Glomerular visceral epithelial cell (primary cell): ENCODE results near the gene PRKAR1B.

Source experiments
- DNase-seq: peaks from one replicate; pipeline ENCODE4 v3.0.0-alpha.2; 2016; ENCODE audit errors: extremely low spot score

Gene PRKAR1B

DNA sequence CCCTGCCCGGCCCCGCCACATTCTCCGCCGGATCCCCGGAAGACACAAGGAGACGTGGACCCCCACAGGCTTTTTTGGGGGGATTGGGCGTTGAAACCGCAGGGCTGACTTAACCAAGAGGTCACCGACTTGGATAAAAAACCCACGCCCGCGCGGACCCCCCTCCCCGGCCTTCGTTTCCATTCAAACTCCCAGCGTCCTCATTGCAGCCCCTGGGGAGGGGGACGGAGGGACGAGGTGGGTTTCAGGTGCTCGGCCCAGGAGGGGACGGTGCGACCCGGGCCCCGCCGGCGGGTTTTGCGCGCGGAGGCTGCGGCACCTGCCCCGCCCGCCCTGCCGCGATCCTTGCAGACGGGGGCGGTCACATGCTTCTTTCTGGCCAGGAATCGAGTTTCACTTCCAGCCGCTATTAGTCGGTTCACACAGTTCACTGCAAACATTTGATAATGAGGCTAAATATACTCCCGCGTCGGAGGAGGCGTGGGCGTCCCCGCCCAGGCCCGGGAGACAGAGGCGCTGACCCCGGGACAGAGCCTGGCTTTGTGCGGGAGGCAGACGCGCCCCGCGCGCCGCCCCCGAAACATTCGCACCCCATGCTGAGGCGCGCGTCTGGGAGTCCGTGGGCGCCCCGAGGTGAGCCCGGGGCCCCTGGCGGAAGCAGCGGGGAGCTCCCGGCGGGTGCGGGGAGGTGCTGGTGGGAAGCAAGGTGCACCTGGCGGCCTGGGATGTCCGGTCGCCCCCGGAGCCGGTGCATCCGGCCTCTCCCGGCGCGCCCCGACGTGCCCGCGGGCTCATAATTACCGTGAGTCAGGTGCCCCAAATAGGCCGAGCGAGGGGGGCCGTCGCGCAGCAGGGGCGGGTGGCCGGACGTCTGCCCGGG, 204.8 kb downstream of the PRKAR1B start:
- no peak for DNase-seq

DNA sequence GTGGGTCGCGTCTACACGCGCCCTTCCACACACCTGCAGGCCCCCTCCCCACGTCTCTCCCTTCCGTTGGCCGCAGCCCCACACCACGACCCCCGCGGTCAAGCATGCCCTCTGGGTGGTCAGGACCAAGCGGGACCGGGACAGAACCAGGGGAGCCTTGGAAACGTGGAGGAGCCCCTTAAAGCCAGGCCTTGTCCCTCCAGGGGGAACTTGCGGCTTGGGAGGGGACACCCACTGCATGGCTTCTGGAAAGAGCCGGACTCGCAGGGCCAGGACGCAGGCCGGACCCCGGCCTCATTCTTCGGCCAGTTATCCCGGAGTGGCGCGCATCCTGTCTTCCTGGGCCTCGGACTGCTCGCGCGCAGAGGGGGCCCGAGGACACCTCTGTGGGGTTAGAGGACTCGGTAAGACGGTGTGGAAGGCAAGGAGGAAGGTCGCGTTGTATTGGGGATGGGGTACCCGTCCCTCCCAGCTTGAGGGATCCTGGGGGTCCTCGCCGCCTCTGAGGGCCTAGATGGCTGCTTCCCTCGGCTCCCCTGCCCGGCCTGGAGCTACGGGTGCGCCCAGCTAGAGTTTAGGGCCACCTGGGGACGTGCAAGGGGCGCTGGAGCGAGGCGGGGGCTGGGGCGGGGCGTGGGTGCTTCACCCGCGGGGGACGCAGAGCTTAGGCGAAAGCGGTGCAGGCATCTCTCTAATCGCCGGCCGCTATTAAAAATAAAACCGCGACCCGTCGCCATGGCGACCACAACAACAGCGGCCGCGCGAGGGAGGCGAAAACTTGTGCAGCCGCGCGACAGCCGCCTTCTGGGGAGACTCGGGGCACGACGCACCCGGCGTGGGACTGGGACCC, 205.6 kb downstream of the PRKAR1B start:
- DNase-seq = peak; percentile 66

DNA sequence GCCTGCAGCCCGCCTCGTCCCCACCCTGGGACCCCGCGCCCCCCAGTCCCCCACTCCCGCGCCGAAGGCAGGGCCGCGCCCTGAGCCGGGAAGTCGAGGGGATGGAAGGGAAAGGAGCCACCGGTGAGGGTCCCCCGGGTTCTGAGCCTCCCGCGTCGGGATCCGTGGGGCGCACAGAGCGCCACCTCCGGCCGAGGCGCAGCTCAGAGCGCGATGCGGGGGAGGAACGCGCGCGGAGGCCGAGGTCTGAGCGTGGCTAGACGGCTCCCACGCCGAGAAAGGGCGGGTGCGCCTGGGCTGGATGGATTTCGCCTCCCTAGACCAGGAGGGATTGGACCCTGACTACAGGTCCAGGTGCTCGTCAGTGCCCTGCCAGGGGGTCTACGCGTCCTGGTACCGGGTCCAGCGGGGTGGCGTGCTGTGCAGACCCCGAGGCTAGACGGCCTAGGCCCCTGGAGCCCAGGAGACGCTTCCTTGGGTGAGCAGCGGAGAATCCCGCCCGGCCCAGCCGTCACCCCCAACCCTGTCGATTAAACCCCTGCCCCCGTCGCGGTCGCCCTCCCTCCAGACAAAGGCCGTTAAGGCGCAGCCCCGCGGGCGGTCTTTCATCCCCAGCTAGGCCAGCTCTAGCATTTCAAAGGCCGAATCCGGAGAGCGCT, 206.4 kb downstream of the PRKAR1B start:
- no peak for DNase-seq

- DNase-seq = peak; percentile 64
Measured at GRCh38 chr7:519484-520390, 207.3 kb downstream of the PRKAR1B start, which contains the start of gene PDGFA. Gene PDGFA (minus strand): TSS chr7:519846. CDS start chr7:519001, 845 bp downstream.

- peak; percentile 76 for DNase-seq
Measured at GRCh38 chr7:518630-519483, 208.2 kb downstream of the PRKAR1B start.

GRCh38 chr7:517774-518629, 209.1 kb downstream of the PRKAR1B start:
- DNase-seq = peak; percentile 49

GRCh38 chr7:516606-517456, 210.2 kb downstream of the PRKAR1B start:
- DNase-seq = peak; percentile 63

GRCh38 chr7:516216-516605, 210.9 kb downstream of the PRKAR1B start:
- DNase-seq = no peak

DNA sequence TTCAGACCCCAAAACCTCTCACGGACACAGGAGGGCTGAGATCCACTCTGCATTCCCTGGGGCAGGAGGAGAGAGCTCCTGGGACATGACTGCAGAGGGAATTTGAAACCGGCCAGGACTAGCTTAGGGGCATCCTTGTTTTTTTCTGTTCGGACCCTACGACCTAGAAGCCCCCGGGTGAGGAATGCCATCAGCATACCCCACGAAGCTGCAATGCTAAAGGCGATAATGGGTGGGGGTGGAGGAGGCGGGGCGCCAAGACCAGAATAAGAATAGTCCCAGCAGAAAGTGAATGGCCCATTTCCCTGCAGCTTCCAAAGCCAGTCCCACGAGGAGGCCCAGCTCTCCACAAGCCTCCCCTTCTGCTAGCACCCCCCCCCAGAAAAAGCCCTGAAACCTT, 211.5 kb downstream of the PRKAR1B start:
- DNase-seq = no peak

- DNase-seq = no peak
Measured at GRCh38 chr7:514651-515598, 212.2 kb downstream of the PRKAR1B start.

- DNase-seq = no peak
Measured at GRCh38 chr7:514242-514641, 212.8 kb downstream of the PRKAR1B start.

- no peak for DNase-seq
Measured at GRCh38 chr7:513521-514166, 213.4 kb downstream of the PRKAR1B start.

DNA sequence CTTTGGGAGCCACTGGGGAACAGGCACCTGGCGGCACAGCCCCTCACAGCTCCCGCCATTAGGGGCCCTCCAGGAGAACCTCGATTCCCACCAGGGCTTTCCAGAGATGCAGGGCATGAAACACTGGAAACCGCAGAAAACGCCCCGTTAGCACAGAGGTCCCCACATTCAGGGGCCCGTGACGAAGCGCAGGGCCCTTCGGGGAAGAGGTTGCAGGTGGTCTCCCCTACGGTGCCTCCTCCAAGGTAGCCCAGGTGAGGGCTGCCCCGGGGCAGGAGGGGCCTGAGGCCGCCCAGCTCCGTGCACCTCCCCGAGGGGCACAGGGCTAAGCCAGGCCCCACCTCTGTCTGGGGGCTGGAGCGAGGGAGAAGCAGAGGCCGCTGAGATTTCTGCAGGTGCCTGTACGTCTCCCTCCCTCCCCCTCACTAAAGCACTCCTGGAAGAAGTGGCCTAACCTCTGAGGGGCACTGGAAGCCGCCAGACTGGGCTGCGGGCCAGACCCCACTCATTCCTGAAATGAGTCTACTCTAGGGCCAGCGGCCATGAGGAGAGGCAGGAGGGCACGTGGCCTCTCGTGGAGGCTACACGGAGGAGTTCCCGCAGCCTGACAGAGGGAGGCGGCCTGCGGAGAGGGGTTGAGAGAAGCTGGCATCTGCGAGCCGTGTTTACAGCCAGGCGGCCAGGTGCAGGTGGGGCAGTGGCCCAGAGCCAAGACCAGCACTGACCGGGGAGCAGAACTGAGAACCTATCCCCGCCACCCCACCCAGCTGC, 214.4 kb downstream of the PRKAR1B start:
- no peak for DNase-seq

DNA sequence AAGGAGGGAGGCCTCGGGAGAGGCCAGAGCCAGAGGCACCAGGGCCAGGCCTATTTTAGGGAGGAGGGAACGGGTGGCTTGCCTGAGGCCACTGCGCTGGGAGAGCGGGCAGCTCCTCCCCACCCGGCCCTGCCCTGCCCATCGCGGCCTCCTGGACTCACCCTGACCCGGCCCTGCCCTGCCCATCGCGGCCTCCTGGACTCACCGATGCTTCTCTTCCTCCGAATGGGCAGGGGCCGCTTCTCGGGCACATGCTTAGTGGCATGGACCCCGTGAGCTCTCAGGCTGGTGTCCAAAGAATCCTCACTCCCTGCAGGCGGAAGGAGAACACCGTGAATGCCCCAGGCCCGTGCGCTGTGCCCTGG, 215.0 kb downstream of the PRKAR1B start:
- DNase-seq = no peak

- no peak for DNase-seq
Measured at GRCh38 chr7:511476-512145, 215.5 kb downstream of the PRKAR1B start.
